HG03045 (cell line): ENCODE measurements around the gene SFI1.

ENCODE experiments used
- ATAC-seq: cut with Tn5 transposase; IDR thresholded peaks from one replicate; pipeline ENCODE4 v1.9.1; 2021; ENCODE audit warnings: mild to moderate bottlenecking, moderate library complexity; ENCODE audit not compliant: unreplicated experiment

Gene SFI1

DNA sequence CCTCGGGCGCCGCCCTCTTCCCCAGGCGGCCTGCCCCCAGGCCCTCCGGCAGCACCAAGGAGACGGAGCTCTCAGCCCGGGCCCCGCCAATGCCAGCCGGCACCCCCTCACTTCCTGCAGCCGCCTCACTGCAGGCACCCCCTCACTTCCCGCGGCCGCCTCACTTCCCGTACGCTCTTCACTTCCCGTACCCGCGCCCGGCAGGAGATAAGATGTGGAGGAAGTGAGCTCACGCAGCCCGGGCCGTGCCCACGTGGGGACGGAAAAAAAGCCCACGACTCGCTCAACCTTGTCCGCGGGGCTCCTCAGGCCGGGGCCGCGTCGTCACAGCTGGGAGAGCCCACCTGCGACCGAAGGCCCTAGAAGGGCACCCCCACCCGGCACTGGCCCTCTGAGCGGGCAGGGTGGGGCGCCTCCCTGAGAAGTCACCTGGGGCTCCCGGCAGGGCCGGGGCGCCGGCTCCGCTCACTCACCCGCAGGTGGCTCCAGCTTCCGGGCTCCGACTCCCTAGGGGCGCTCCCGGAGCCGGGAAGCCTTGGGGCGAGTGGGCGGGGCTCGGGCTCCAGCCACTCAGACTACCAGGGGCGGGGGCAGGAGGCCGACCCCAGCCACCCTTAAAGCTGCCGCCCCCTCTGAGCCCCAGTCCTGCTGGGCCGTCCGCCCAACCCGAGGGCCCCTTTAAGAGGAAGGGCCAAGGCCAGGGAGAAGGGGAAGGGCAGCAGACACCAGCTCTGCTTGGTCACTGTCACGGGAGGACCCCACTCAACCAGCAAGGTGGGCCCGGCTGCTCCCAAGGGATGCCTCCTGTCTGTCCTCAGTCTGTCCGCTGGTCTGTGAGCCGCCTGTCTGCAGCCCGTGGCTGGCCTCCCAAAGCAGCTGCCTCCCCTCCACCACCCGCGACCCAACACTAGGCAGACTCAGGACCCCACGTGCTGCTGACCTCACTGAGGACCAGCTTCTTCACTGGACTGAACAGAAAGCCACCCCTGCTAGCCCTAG, 134.3 kb downstream of the SFI1 start:
- peak; percentile 48 for ATAC-seq

DNA sequence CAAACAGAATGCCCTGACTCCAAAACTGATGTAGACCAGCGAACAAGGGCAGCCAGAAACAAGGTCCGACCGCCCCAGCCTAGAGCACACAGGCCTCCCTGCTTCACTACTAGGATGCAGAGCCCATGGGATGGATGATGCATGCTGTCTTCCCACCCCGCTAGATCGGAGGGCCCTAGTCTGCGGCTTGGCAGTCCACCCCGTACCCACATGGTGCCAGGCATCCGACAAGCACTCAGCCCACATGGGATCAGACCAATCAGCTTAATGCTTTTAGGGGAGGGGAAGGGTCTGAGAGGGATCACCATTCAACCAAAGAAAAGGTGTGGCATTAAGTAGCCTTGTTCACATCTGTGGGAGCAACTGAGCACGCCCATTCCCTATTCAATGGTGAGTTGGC, 135.1 kb downstream of the SFI1 start:
- no peak for ATAC-seq

DNA sequence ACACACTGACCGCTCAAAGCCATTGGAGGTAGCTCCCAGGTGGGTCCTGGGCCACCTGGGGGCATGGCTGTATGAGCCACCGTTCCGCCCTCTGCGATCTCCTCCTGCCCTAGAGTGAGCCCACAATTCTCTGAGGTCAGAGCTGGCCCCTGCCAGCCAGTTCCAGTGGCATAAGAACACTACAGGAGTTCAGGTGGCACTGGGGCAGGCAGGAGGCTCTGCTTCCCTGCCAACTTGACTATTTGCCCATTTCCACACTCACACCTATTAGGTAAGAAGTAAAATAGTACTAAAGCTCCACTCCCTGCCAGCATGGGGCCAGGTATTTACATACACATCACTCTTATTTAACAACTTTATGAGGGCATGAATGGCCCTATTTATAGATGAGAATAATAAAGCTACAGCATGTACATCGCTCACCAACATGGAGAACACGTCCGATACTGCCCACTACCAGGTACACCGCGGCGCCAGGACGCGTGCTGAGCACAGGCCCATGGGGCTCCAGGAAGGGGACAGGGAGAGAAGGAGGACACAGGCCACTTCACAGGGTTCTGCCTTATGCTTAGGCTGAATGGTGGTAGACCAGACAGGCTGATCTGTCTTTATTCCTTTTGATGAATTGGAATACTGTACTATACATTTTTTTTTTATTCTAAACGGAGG, 139.4 kb downstream of the SFI1 start:
- ATAC-seq, result no peak

DNA sequence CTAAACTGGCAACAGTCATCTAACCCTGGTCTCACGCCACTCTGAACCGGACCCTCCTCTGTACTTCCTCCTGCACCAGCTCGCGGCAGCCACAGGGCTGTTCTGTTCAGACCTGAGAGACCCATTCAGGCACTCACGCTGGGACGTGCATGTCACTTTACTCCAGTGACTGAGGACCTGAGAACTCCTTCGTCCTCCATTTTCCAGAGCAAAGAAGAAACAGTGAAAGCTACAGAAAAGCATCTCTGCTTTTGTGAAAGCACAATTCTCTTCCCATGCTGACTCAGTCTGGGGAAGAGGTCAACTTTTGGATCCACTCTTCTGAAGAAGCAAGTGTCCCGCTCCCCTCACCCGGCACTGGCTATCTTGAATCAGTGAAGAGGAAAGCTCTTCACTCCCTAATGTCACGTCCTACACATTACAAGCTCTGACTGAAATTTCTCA, 141.1 kb downstream of the SFI1 start:
- peak; percentile 38 for ATAC-seq

DNA sequence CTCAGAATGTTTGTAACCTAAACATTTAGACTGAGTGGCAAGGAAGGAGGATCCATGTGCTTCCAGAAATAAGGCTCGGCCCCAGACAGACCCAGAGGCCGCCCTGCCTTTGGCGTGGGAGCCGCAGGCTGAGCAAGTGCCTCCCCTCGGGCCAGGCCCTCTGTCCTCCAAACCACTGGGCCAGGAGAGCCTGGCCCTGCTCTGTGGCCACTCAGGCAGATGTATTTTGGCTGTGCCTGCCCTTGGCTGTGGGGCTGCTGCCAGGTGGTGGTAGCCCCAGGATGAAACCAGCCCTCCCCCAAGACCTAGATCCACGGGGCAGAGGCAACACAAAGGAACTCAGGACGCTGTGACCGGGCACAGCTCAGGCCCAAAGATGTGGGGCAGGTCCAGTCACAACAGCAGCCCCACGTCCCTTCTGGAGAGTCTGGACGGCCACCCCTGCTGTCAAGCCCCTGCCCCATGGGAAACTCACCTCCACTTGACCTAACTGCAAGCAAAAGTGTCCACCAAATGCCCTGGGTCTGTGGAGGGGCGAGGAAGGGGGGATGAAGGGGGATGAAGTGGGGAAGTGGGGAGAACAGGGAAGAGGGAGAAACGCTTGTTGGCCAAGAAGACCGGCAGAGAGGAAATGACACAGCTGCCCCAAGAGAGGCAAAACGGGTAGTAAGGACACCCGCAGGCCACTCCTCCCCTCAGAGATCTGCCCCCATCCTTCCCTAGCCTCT, 141.7 kb downstream of the SFI1 start:
- ATAC-seq, result peak; percentile 18

DNA sequence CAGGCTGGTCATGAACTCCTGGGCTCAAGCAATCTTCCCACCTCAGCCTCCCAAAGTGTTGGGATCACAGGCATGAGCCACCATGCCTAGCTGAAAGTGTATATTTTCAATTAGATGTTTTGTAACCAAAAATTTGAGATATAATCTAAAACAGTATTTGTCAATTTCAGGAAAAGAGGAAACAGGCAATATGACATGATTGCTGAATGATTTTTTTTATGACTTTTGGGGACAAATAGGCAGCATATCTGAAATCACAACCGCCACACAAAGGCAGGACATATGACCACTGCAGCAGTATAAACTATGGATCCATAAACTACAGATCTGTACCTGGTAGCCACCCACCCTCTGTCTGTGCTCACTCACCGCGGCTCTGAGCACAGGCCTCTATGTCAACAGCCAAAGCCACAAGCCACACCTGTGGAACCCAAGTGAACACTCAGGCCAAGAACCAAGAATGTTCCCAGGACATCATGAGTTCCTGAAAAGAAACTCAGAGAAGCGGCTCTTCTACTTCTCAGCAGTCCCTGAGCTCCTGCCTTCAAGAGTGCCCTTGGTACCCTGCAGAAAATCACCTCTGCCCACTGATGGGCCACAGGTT, 143.2 kb downstream of the SFI1 start:
- ATAC-seq, result no peak

DNA sequence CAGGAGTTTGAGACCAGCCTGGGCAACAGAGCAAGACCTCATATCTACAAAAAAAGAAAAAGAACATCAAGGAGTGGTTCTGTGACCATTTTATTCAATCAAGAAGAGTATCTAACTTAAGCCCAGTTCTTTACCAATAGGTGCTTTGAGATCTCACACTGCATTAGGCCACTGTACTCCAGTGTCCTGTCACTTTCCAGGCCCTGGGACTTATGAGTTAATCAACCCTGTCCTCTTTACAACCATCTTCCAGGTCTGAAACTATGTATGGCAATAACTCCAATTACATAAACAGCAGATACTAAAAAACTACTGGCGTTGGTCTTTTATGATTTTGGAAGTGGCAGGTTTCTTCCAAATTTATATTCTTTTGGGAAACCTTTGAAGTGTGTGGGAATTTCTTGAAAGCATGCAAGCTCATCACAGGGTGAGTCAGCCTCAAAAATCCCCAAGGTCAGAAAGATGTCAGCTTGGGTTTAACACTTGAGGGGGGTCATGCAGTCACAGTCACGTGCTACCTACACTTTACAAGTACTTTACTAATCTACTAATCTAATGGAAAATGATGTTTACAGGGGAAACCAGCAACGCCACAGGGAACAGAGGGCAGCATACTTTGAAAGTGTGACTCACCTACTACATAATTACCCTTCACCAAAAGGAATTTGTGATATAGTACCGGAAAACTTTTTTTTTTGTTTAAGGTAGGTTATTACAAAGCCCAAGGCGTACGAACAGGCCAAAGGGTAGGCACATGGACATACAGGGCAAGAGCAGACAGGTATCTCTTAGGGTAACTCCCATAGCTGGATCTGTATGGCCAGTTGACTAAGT, 150.1 kb downstream of the SFI1 start:
- ATAC-seq, result no peak

DNA sequence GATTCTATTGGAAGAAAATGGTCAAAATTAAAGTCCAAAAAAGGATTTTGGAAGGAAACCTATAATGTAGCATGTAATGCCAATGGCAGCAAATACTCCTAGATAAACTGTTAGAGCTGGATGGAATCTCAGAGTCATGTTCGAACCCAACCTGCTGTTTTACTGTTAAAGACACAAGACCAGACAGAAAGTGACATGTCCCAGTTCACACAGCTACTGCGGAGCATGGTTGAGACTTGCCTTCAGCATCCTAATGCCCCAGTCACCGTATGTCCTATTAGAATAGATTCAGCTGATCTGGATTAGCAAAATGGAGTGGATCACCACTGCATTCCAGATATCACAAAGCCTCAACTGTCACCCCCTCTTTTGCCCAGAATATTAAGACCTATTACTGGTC, 150.7 kb downstream of the SFI1 start:
- ATAC-seq, result no peak

DNA sequence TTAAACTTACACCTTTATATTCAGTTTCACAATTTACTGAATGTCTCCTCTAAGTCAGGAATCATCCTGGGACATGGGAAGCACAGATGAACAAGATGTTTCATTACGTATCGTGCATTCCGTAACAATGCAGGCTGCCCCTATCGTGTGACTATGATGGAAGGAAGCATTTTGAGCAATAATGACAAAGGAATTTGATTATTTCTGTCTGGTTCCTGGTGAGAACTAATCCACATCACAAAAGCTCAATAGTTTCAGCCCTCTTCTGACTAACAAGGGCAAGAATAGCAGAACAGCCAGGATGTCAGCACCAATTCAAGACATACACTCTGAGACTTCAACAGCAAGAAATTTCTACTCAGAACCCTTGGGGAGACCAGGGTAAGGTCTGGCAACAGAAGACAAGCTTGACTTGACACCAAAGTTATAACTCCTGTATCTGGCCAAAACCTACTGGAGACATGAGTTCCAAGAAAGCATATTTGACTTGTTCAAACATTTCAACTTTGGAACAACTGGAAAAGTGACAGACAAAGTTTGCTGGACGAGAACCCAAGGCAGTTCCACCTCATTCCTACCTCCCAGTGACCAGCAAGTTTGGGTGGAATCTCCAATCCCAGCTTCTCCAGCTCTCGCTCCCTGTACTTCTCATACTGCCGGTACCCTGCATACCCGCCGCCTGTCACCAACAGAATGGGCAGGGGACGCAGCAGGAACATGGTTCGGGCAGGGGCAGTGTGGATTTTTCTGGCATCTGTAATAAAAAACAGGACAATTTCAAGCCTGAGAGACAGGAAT, 151.4 kb downstream of the SFI1 start:
- no peak for ATAC-seq

DNA sequence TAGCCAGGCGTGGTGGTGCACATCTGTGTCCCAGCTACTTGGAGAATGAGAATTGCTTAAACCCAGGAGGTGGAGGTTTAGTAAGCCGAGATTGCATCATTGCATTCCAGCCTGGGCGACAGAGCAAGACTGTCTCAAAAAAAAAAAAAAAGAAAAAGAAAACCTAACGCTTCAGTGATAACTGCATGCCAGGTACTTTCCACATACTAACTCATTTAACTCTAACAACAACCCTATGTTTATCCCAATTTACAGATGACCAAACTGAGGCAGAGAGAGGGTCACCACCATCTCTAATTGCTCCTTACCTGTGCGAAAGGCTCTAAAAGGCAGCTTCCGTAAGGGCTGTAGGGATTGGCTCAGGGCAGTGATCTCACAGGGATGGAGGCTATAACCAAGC, 154.1 kb downstream of the SFI1 start:
- ATAC-seq, result no peak

DNA sequence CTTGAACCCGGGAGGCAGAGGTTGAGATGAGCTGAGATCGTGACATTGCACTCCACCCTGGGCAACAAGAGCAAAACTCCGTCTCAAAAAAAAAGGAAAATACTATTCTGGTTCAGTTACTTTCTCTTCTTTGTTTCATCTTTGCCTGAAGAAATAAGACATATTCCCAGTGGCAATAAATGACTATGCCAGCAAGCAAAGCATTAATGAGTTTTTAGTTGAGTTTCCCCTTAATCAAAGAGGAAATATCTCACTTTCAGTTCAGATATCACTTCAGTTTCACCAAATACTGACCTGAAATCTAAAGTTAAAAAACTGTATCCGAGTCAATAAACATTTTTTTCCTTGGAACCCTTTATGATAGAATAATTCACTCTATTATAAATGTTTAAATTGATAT, 155.3 kb downstream of the SFI1 start:
- no peak for ATAC-seq

DNA sequence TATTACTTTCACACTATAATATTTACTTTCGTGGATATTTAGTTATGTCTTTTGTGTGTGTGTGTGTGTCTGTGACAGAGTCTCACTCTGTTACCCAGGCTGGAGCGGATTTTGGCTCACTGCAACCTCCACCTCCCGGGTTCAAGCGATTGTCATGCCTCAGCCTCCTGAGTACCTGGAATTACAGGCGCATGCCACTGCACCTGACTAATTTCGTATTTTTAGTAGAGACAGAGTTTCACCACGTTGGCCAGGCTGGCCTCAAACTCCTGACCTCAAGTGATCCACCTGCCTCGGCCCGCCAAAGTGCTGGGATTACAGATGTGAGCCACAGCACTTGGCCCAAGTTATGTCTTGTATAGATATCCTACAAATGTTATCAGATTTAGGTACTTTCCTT, 155.8 kb downstream of the SFI1 start:
- no peak for ATAC-seq

DNA sequence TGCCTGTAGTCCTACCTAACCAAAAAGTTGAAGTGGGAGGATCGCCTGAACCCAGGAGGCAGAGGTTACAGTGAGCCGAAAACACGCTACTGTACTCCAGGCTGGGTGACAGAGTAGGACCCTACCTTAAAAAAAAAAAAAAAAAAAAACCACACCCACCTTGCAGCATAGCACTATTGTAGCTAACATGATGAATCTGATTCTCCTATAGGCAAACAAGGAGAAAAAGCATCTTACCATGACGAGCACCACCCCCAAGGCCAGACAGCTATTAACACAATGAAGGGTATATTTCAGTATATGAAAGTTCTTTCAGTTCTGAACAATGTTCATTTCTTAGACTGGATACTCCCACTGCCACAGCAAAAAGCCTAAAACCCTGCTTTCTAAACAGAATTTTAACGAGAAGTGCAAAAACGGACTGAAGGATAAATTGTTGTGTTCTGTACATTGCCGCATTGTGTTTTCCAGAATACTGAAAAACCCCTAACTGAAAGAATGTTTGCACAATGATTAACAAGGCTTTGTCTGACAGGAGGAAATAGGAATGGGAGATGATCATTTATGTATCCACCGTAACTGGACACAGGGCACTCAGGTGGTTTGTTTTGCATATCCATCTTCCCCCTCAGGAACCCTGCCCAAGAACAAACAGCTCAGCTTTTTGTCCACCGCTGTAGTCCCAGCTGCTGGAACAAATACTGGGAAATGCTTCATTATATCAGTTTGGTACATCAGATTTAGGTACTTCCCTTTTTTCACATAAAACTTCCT, 156.8 kb downstream of the SFI1 start:
- no peak for ATAC-seq

DNA sequence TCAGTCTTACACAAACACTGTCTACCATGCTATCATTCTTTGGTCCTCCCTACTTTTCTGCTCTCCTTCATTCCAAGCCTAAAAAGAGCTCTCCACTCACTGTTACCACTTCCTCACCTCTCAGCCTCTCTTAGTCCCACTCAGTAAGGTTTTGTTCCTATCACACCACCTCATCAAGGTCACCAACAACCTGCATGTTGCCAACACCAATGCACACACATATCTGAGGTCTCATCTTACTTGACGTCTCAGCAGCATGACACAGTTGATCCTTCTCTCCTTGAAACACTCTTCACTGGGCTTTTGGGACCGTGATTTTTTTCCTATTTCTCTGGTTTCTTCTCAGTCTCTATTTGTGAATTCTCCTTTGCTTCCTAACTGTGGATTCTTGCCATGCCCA, 157.6 kb downstream of the SFI1 start:
- ATAC-seq, result no peak

DNA sequence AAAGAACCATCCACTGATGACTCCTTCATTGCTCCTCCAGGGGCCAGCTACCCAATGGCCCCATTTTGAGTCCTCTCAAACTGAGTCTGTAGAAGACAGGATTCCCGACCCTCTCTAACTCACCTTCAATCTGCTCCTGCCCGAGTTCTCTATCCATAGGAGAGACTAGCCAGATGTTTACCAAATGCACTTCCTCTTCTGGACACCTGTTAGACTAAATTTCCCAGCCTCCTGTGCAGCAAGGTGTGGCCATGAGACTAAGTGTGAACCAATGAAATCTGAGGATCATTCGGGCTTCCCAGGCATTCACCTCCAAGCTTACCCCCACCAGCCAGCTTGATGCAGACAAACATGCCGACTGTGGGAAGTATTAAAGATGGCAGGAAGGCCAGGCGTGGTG, 158.1 kb downstream of the SFI1 start:
- ATAC-seq, result no peak

DNA sequence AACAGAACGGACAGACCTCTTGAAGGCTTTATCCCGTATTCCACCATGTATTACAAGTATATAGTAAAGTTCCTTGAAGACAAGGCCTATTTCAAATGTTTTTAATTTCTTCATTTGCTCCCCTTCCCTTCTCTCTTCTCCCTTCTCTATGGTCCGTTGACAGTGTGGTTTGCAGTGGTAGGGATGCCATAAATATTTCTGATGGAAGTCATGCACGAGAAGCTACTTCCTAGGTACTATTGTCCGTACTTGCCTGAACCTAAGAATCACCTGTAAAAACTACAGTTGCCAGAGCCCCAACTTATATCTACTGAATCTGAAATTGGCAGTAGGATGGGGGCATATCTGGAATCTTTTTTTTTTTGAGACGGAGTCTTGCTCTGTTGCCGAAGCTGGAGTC, 162.9 kb downstream of the SFI1 start:
- no peak for ATAC-seq

DNA sequence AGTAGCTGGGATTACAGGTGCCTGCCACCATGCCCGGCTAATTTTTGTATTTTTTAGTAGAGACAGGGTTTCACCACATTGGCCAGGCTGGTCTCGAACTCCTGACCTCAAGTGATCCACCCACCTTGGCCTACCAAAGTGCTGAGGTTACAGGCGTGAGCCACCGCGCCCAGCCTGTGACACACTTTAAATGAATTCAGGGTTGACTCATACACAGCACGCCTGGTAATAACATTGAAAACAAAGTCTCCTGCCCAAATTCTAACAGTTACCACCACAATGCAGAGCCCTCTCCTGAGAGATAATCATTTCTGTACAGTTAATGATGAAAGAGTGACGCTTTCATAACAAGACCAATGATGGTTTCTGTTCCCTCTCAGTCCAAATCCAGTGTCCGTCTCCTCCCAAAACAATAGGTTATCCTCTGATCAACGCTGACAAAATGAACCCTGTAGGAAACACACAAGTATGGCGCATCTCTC, 164.6 kb downstream of the SFI1 start:
- peak; percentile 18 for ATAC-seq

DNA sequence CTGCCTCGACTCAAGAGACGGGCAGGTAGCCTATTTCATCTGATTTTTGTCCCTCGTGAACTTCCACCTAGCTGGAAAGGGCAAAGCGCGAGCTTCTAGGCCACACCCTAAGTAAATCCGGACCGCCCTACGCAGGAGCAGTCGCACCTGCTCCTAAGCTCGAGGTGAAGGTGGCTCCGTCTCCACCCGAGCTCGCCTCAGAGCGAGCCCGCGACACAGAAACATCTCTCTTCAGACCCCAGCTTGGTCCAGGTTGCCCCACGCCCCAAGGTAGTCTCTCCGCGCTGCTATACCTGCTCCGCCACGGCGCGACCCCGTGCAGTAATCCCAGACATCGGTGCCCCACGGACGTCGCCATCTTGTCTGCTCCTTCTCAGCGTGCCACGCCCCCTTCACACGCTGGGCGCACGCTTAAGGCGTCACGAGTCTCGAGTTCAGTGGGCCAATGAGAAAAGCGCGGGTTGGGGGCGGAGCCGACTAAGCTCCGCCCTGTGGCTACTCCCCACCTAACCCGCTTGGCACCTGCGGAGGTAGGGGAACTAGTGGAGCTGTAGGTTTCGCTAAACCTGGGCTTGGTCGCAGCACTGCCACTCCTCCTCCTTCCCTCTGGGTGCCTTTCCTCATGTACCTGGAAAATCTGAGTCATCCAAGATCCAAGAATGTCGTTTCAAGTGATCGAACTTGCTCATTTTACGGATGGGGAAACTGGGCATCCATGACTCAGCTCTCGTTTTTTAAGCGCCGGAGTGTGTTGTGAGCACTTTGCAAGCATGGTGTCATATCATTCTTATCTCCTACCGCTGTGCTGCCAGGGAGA, 165.7 kb downstream of the SFI1 start, which contains the start of gene PISD:
Gene PISD, minus strand, starts transcription at position 365 of the 817 bp plus-strand sequence. Its CDS starts 7 bp downstream, at position 358.
- peak; percentile 79 for ATAC-seq
